ENCODE data around the gene EML4. TPM values are rescaled to one million over a fixed set of nuclear protein-coding genes. Genes with fewer than 3 reads are reported as not detected.

Gene EML4
- total and polyA plus RNA-seq, 9 of the 15 experiments (the other 6 are each of a cell fraction or from before 2014, with no cell fraction given) = 14.7 to 48.3 (median 36.5) TPM

DNA sequence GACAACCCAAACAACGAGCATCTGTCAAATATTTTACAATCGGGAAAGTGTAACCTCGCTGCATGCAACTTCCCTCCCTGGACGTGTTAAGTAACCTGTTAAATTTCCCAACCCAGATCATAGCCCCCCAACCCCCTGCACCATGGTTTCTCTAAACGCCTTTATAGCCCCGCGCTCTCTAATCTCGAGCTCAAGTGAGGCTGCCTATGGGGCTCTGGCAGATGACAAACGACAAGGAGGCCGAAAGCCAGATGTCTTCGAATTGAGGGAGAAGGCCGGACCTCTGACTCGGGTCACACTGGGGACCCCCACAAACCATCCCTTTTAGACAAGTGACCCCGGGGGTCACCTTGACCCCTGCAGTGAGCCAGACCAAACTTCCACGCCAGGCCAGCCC is 191.3 kb downstream of the EML4 start:
- ATAC-seq (peak; percentile 6), DNase-seq (ENCODE audit: extremely low read depth in 1 of 4, low spot score in 3 of 4) (no peak), FAIRE-seq (no peak)
- Histone ChIP-seq H2AFZ (ENCODE audit: low read depth, low read length) (peak overlapping the region; percentile 100), H3K79me2 (ENCODE audit: control insufficient read depth, insufficient read depth, low read length) (peaks cover 55% of the 10 kb centered on the region), H4K20me1 (replicated peaks; ENCODE audit: control insufficient read depth, insufficient read depth, low read length) (peaks cover 19% of the 10 kb centered on the region), H3K9ac (ENCODE audit: insufficient read depth in 1 of 2, low read depth in 2 of 2, low read length in 2 of 2) (peak overlapping the region; percentile 96 to 98), H3K4me2 (ENCODE audit: insufficient read depth, low read length) (peak overlapping the region; percentile 97), H3K27me3 (ENCODE audit: control insufficient read depth in 2 of 2, insufficient read depth in 2 of 2, low read length in 2 of 2) (peaks cover 3 to 9% of the 10 kb centered on the region in 2 experiments; a peak in 4 of 5 replicates), H3K9me1 (ENCODE audit: control insufficient read depth, insufficient read depth, low read length) (peaks cover 3% of the 10 kb centered on the region), H3K4me1 (replicated peaks in 1 of 2; ENCODE audit: control insufficient read depth in 2 of 2, insufficient read depth in 2 of 2, low read length in 2 of 2) (peaks cover 13 to 30% of the 10 kb centered on the region in 2 experiments; a peak in 4 of 5 replicates), H3K4me3 (peak overlapping the region; percentile 99), H3K9me3 (replicated peaks; ENCODE audit: control insufficient read depth, insufficient read depth, low read depth, low read length) (no peaks in the 10 kb centered on the region), H3K36me3 (ENCODE audit: control insufficient read depth, insufficient read depth, low read length) (peaks cover 17% of the 10 kb centered on the region), H3K27ac (ENCODE audit: extremely low read depth, low read depth, low read length) (peak overlapping the region; percentile 97)
- ChIA-PET CTCF (ENCODE audit: low intra/inter-chr PET ratio) (no interaction called here), POLR2A (interaction anchor here (0.6 to 1.5 kb wide), 2 partner anchors 9 to 15 kb away, joined by 3 to 9 read pairs; no protein-coding TSS in a partner anchor)
- WGBS (ENCODE audit: insufficient coverage, low coverage, missing lambda C conversion rate) = 1% methylated on average over 15 of the region's 15 CpGs
- BruUV-seq (replicated peaks) = no TSS peak
- in situ Hi-C loops (cut with MboI) = no loop called here
- intact Hi-C loops (cut with micrococcal nuclease) = loop anchor here (2.0 to 5.0 kb wide), 3 partner anchors 113 to 263 kb away; no protein-coding TSS in a partner anchor
- TF ChIP-seq SRSF3 (IDR thresholded peaks at IDR 0.05; ENCODE audit: insufficient read depth, low read length) = no peak
- TF ChIP-seq CHD1 (IDR thresholded peaks at IDR 0.05; ENCODE audit: low read length) = peak; percentile 60
- no peak for TF ChIP-seq NR2C1 (IDR thresholded peaks at IDR 0.05)
- TF ChIP-seq NR2C1 (tag; IDR thresholded peaks at IDR 0.05) = no peak
- no peak for TF ChIP-seq BACH1 (tag; IDR thresholded peaks at IDR 0.05)
- no peak for TF ChIP-seq ELF2 (CRISPR knock-in tag; IDR thresholded peaks at IDR 0.05)
- no peak for TF ChIP-seq NR4A1 (CRISPR knock-in tag; IDR thresholded peaks at IDR 0.05)
- TF ChIP-seq NR4A1 (tag; IDR thresholded peaks at IDR 0.05) = no peak
- no peak for TF ChIP-seq SIN3B (IDR thresholded peaks at IDR 0.05; ENCODE audit: low read depth)
- TF ChIP-seq RFX5 (IDR thresholded peaks at IDR 0.05; ENCODE audit: low read depth, low read length) = no peak
- TF ChIP-seq GTF2E2 (tag; IDR thresholded peaks at IDR 0.05) = no peak
- peak; percentile 8; the same call in 1 of the 2 replicates for TF ChIP-seq PML (IDR thresholded peaks at IDR 0.05; ENCODE audit: low read length)
- TF ChIP-seq ZNF41 (CRISPR knock-in tag; conservative IDR thresholded peaks at IDR 0.05) = no peak
- no peak for TF ChIP-seq SRF (CRISPR knock-in tag; IDR thresholded peaks at IDR 0.05)
- no peak for TF ChIP-seq DNMT1 (IDR thresholded peaks at IDR 0.05)
- no peak for TF ChIP-seq KDM4B (IDR thresholded peaks at IDR 0.05; ENCODE audit: borderline replicate concordance in 2 of 2, low read depth in 1 of 2)
- no peak for TF ChIP-seq CREBBP (IDR thresholded peaks at IDR 0.05; ENCODE audit: low read depth, low read length)
- TF ChIP-seq, protein P1, sequence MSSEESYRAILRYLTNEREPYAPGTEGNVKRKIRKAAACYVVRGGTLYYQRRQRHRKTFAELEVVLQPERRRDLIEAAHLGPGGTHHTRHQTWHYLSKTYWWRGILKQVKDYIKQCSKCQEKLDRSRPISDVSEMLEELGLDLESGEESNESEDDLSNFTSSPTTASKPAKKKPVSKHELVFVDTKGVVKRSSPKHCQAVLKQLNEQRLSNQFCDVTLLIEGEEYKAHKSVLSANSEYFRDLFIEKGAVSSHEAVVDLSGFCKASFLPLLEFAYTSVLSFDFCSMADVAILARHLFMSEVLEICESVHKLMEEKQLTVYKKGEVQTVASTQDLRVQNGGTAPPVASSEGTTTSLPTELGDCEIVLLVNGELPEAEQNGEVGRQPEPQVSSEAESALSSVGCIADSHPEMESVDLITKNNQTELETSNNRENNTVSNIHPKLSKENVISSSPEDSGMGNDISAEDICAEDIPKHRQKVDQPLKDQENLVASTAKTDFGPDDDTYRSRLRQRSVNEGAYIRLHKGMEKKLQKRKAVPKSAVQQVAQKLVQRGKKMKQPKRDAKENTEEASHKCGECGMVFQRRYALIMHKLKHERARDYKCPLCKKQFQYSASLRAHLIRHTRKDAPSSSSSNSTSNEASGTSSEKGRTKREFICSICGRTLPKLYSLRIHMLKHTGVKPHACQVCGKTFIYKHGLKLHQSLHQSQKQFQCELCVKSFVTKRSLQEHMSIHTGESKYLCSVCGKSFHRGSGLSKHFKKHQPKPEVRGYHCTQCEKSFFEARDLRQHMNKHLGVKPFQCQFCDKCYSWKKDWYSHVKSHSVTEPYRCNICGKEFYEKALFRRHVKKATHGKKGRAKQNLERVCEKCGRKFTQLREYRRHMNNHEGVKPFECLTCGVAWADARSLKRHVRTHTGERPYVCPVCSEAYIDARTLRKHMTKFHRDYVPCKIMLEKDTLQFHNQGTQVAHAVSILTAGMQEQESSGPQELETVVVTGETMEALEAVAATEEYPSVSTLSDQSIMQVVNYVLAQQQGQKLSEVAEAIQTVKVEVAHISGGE (CRISPR knock-in tag; IDR thresholded peaks at IDR 0.05) = no peak
- TF ChIP-seq CREB1 (IDR thresholded peaks at IDR 0.05) = no peak
- no peak for TF ChIP-seq CREB1 (CRISPR knock-in tag; IDR thresholded peaks at IDR 0.05)
